Neural cell (in vitro differentiated cells): ENCODE data around the gene MPL. TPM values are rescaled to one million over a fixed set of nuclear protein-coding genes. Genes with fewer than 3 reads are reported as not detected.

Experiments
- H2AFZ ChIP-seq: fragments of 200-600, 300-800 bp; sonication (generic), shearing (Covaris generic); 2 replicates; pipeline ENCODE4 v1.6.0; 2014; ENCODE audit warnings: low read depth, mild to moderate bottlenecking, antibody characterized with exemption, low read length, moderate library complexity
- H3F3A ChIP-seq: fragments of 200-600 bp; shearing (Covaris generic); 2 replicates; pipeline ENCODE4 v1.6.1; 2016; ENCODE audit warnings: mild to moderate bottlenecking, moderate library complexity, mixed read lengths, antibody characterized with exemption, low read length; ENCODE audit not compliant: insufficient read depth, poor library complexity, severe bottlenecking
- H3K27ac ChIP-seq: fragments of 200-600, 300-800 bp; sonication (generic), shearing (Covaris generic); 2 replicates; pipeline ENCODE4 v1.5.1; 2014; ENCODE audit warnings: mild to moderate bottlenecking, low read length, moderate library complexity
- H3K27me3 ChIP-seq: fragments of 300-800, 200-600 bp; sonication (generic), shearing (Covaris generic); 2 replicates; pipeline ENCODE4 v1.6.0; 2014; ENCODE audit warnings: mild to moderate bottlenecking, low read depth, low read length, moderate library complexity; ENCODE audit not compliant: insufficient read depth
- H3K36me3 ChIP-seq: fragments of 300-800, 200-600 bp; sonication (generic), shearing (Covaris generic); 2 replicates; pipeline ENCODE4 v1.5.1; 2014; ENCODE audit warnings: mild to moderate bottlenecking, antibody characterized with exemption, low read length, moderate library complexity; ENCODE audit not compliant: insufficient read depth
- H3K4me2 ChIP-seq: fragments of 300-800, 200-600 bp; sonication (generic), shearing (Covaris generic); 2 replicates; pipeline ENCODE4 v1.6.0; 2014; ENCODE audit warnings: mild to moderate bottlenecking, low read length
- H3K4me3 ChIP-seq: fragments of 300-800, 200-600 bp; sonication (generic), shearing (Covaris generic); 2 replicates; pipeline ENCODE4 v1.5.1; 2014; ENCODE audit warnings: mild to moderate bottlenecking, low read length, moderate library complexity
- H3K79me2 ChIP-seq: fragments of 200-600 bp; shearing (Covaris generic); replicated peaks from 2 replicates; pipeline ENCODE4 v1.6.0; 2014; ENCODE audit warnings: mild to moderate bottlenecking, low read length, moderate library complexity; ENCODE audit not compliant: insufficient read depth
- H3K9ac ChIP-seq: fragments of 300-800, 200-600 bp; sonication (generic), shearing (Covaris generic); 2 replicates; pipeline ENCODE4 v1.6.1; 2016; ENCODE audit warnings: mild to moderate bottlenecking, low read length, mixed read lengths
- H3K9me2 ChIP-seq: fragments of 200-600 bp; shearing (Covaris generic); 2 replicates; pipeline ENCODE4 v1.6.1; 2016; ENCODE audit warnings: mild to moderate bottlenecking, low read length, mixed read lengths; ENCODE audit not compliant: insufficient read depth
- H3K9me3 ChIP-seq: fragments of 200-600, 300-800 bp; sonication (generic), shearing (Covaris generic); 2 replicates; pipeline ENCODE4 v1.6.1; 2016; ENCODE audit warnings: mild to moderate bottlenecking, mixed run types, low read length, moderate library complexity, mixed read lengths
- H4K20me1 ChIP-seq: fragments of 200-600 bp; shearing (Covaris generic); 2 replicates; pipeline ENCODE4 v1.6.1; 2016; ENCODE audit warnings: mild to moderate bottlenecking, mixed run types; ENCODE audit not compliant: insufficient read depth
- CTCF ChIP-seq: fragments of 450-650 bp; IDR thresholded peaks from 2 replicates; pipeline ENCODE4 v1.5.1; 2014; ENCODE audit warnings: antibody characterized with exemption, mild to moderate bottlenecking, moderate library complexity; ENCODE audit not compliant: poor library complexity, severe bottlenecking
- EP300 ChIP-seq: fragments of 450-650 bp; conservative IDR thresholded peaks from 2 replicates; pipeline ENCODE4 v1.6.1; 2014; ENCODE audit warnings: antibody characterized with exemption, mild to moderate bottlenecking, moderate library complexity; ENCODE audit not compliant: poor library complexity, severe bottlenecking
- EZH2 ChIP-seq: fragments of 200-600, 300-800 bp; shearing (Covaris generic), sonication (generic); IDR thresholded peaks from 2 replicates; pipeline ENCODE4 v1.6.1; 2014; ENCODE audit warnings: antibody characterized with exemption, low read length, borderline replicate concordance, mild to moderate bottlenecking; ENCODE audit not compliant: insufficient read depth, poor library complexity, severe bottlenecking
- MXI1 ChIP-seq: fragments of 450-650 bp; conservative IDR thresholded peaks from 2 replicates; pipeline ENCODE4 v1.6.1; 2014; ENCODE audit warnings: antibody characterized with exemption, mild to moderate bottlenecking; ENCODE audit not compliant: poor library complexity, severe bottlenecking
- POLR2AphosphoS5 ChIP-seq: IDR thresholded peaks from 2 replicates; pipeline ENCODE4 v1.6.1; 2012
- RAD21 ChIP-seq: fragments of 450-650 bp; conservative IDR thresholded peaks from 2 replicates; pipeline ENCODE4 v1.6.1; 2014; ENCODE audit warnings: antibody characterized with exemption, mild to moderate bottlenecking, moderate library complexity
- REST ChIP-seq: IDR thresholded peaks from 2 replicates; pipeline ENCODE4 v1.6.1; 2012; ENCODE audit warnings: borderline replicate concordance
- SMC3 ChIP-seq: fragments of 450-650 bp; conservative IDR thresholded peaks from 2 replicates; pipeline ENCODE4 v1.6.1; 2014; ENCODE audit warnings: antibody characterized with exemption, mild to moderate bottlenecking, moderate library complexity; ENCODE audit not compliant: poor library complexity
- TAF1 ChIP-seq: IDR thresholded peaks from 2 replicates; pipeline ENCODE4 v1.6.1; 2012; ENCODE audit warnings: low read depth
- polyA plus RNA-seq: library from polyadenylated mRNA; depleted of rRNA; stranded (reverse); fragments of >200 nt; gene quantifications from 2 replicates; pipeline ENCODE4 v1.2.3, GENCODE V29; 2014

MPL gene
- polyA plus RNA-seq, 1 donor from 2014 or later: not detected

GRCh38 chr1:43359696-43360095 lies 22.1 kb downstream of the MPL start:
- Histone ChIP-seq H3K4me3 (peak overlapping the region; percentile 93), H3K9ac (no peak overlapping the region), H3K36me3 (no peaks in the 10 kb centered on the region), H4K20me1 (no peaks in the 10 kb centered on the region), H3K4me2 (no peak overlapping the region), H3K9me2 (no peaks in the 10 kb centered on the region), H3K9me3 (no peaks in the 10 kb centered on the region), H3K27ac (no peak overlapping the region), H3F3A (no peaks in the 10 kb centered on the region), H3K27me3 (no peaks in the 10 kb centered on the region), H3K79me2 (peaks cover 6% of the 10 kb centered on the region), H2AFZ (no peak overlapping the region)
- TF ChIP-seq SMC3: no peak
- no peak for TF ChIP-seq REST
- no peak for TF ChIP-seq EP300
- no peak for TF ChIP-seq RAD21
- TF ChIP-seq POLR2AphosphoS5: no peak
- TF ChIP-seq EZH2: no peak
- no peak for TF ChIP-seq TAF1
- no peak for TF ChIP-seq MXI1
- TF ChIP-seq CTCF: no peak

- no peak overlapping the region for H2AFZ ChIP-seq
- no peaks in the 10 kb centered on the region for H3K9me2 ChIP-seq
- no peak overlapping the region for H3K4me2 ChIP-seq
- no peaks in the 10 kb centered on the region for H3F3A ChIP-seq
- no peak overlapping the region for H3K27ac ChIP-seq
- no peaks in the 10 kb centered on the region for H3K27me3 ChIP-seq
- no peak overlapping the region for H3K4me3 ChIP-seq
- H3K36me3 ChIP-seq: no peaks in the 10 kb centered on the region
- TF ChIP-seq MXI1: no peak
- no peak for TF ChIP-seq RAD21
- TF ChIP-seq EZH2: no peak
- TF ChIP-seq EP300: no peak
- no peak for TF ChIP-seq TAF1
- no peak for TF ChIP-seq CTCF
- no peaks in the 10 kb centered on the region for H4K20me1 ChIP-seq
- peaks cover 6% of the 10 kb centered on the region for H3K79me2 ChIP-seq
- H3K9ac ChIP-seq: no peak overlapping the region
- H3K9me3 ChIP-seq: no peaks in the 10 kb centered on the region
These were observed 23.0 kb downstream of the MPL start for GRCh38 chr1:43360616-43361015.
